Fibroblast of villous mesenchyme (primary cell): ENCODE results near the gene PLD6. TPM values are rescaled to one million over a fixed set of nuclear protein-coding genes. Genes with fewer than 3 reads are reported as not detected.

Experiments
- DNase-seq: peaks from one replicate; pipeline ENCODE4 v3.0.0-alpha.2; 2010; ENCODE audit warnings: low read depth
- H3K4me3 ChIP-seq: 2 replicates; pipeline ENCODE4 v1.5.1; 2011; ENCODE audit warnings: low read depth, mild to moderate bottlenecking, low read length
- CTCF ChIP-seq: IDR thresholded peaks from 2 replicates; pipeline ENCODE4 v1.5.1; 2012; ENCODE audit warnings: low read depth, mild to moderate bottlenecking, low read length; ENCODE audit not compliant: insufficient read depth
- total RNA-seq: library from RNA; depleted of rRNA; stranded (reverse); fragments of >200 nt; gene quantifications from 2 replicates; pipeline ENCODE4 v1.2.3, GENCODE V29; 2012

PLD6 gene
- total RNA-seq, 1 donor = 5.6 TPM

GRCh38 chr17:17226451-17227265 lies 20.5 kb upstream of the PLD6 start:
- no peak overlapping the region for H3K4me3 ChIP-seq
- no peak for DNase-seq
- no peak for TF ChIP-seq CTCF

GRCh38 chr17:17225901-17226300 lies 19.8 kb upstream of the PLD6 start:
- no peak for TF ChIP-seq CTCF
- H3K4me3 ChIP-seq = no peak overlapping the region
- DNase-seq = no peak

GRCh38 chr17:17224137-17224536 lies 18.0 kb upstream of the PLD6 start:
- no peak for DNase-seq
- H3K4me3 ChIP-seq = no peak overlapping the region
- TF ChIP-seq CTCF = no peak

GRCh38 chr17:17223736-17224135 lies 17.6 kb upstream of the PLD6 start:
- H3K4me3 ChIP-seq = no peak overlapping the region
- no peak for TF ChIP-seq CTCF
- DNase-seq = no peak

- TF ChIP-seq CTCF = no peak
- no peak overlapping the region for H3K4me3 ChIP-seq
- no peak for DNase-seq
Measured at GRCh38 chr17:17221329-17221728, 15.2 kb upstream of the PLD6 start.

- H3K4me3 ChIP-seq = no peak overlapping the region
- no peak for TF ChIP-seq CTCF
- no peak for DNase-seq
Measured at GRCh38 chr17:17220529-17220928, 14.4 kb upstream of the PLD6 start.

- DNase-seq = no peak
- no peak overlapping the region for H3K4me3 ChIP-seq
Measured at GRCh38 chr17:17217995-17218394, 11.9 kb upstream of the PLD6 start.

More at GRCh38 chr17:17217995-17218394, 11.9 kb upstream of the PLD6 start:
- TF ChIP-seq CTCF = no peak
